ENCODE data around the gene PLCB3. TPM values are rescaled to one million over a fixed set of nuclear protein-coding genes. Genes with fewer than 3 reads are reported as not detected.

PLCB3 gene
- total RNA-seq, 1 experiment from 2014 or later, result 69.0 TPM

- TF ChIP-seq EZH2phosphoT487 (IDR thresholded peaks at IDR 0.05; ENCODE audit: borderline replicate concordance, low read length) (no peak), EZH2 (IDR thresholded peaks at IDR 0.05; ENCODE audit: low read length, unreplicated experiment) (no peak)
- TF ChIP-seq, protein P1, sequence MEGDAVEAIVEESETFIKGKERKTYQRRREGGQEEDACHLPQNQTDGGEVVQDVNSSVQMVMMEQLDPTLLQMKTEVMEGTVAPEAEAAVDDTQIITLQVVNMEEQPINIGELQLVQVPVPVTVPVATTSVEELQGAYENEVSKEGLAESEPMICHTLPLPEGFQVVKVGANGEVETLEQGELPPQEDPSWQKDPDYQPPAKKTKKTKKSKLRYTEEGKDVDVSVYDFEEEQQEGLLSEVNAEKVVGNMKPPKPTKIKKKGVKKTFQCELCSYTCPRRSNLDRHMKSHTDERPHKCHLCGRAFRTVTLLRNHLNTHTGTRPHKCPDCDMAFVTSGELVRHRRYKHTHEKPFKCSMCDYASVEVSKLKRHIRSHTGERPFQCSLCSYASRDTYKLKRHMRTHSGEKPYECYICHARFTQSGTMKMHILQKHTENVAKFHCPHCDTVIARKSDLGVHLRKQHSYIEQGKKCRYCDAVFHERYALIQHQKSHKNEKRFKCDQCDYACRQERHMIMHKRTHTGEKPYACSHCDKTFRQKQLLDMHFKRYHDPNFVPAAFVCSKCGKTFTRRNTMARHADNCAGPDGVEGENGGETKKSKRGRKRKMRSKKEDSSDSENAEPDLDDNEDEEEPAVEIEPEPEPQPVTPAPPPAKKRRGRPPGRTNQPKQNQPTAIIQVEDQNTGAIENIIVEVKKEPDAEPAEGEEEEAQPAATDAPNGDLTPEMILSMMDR (conservative IDR thresholded peaks at IDR 0.05; ENCODE audit: low read depth, low read length), result no peak
- intact Hi-C loops (cut with micrococcal nuclease), result no loop called here
- POLR2A ChIA-PET (ENCODE audit: unreplicated experiment), result no interaction called here
- no peak for DNase-seq
- no peaks in the 10 kb centered on the region for H3K9me2 ChIP-seq (replicated peaks; ENCODE audit: low read length)
- peaks cover 48% of the 10 kb centered on the region for H3K36me3 ChIP-seq (ENCODE audit: low read depth, low read length)
- H3K4me2 ChIP-seq (ENCODE audit: low read length), result no peak within 1 kb of the TSS
- peaks cover 7% of the 10 kb centered on the region; the same call in 1 of the 2 replicates for H4K20me1 ChIP-seq (ENCODE audit: low read length)
- no peak within 1 kb of the TSS for H3K27ac ChIP-seq (ENCODE audit: low read length)
- H3K4me3 ChIP-seq (ENCODE audit: low read length), result no peak within 1 kb of the TSS
- H3K4me1 ChIP-seq (ENCODE audit: insufficient read depth, low read length), result 0 out of 2 replicates have a peak, but pooled peaks cover 3% of the 10 kb centered on the region
- no peak within 1 kb of the TSS for H2AFZ ChIP-seq (ENCODE audit: low read length)
- H3K9ac ChIP-seq (ENCODE audit: low read length), result no peak within 1 kb of the TSS
- CTCF ChIA-PET, result interaction anchor here (0.7 kb wide), 1 partner anchor 45 kb away, joined by 7 read pairs; no protein-coding TSS in a partner anchor
- peaks cover 4% of the 10 kb centered on the region for H3F3A ChIP-seq (ENCODE audit: low read length, unreplicated experiment)
- H3K79me2 ChIP-seq (ENCODE audit: low read length), result no peaks in the 10 kb centered on the region
- BruUV-seq (replicated peaks), result no TSS peak
- no peaks in the 10 kb centered on the region for H3K9me3 ChIP-seq (ENCODE audit: low read length)
- no peak for ATAC-seq
- no peaks in the 10 kb centered on the region for H3K27me3 ChIP-seq (ENCODE audit: low read length)
Measured at GRCh38 chr11:64206457-64207255, 44.7 kb upstream of the PLCB3 start, which contains the start of gene FERMT3. TSS of gene FERMT3 (plus strand) at chr11:64206721. CDS start at chr11:64207365, 644 bp downstream.

DNA sequence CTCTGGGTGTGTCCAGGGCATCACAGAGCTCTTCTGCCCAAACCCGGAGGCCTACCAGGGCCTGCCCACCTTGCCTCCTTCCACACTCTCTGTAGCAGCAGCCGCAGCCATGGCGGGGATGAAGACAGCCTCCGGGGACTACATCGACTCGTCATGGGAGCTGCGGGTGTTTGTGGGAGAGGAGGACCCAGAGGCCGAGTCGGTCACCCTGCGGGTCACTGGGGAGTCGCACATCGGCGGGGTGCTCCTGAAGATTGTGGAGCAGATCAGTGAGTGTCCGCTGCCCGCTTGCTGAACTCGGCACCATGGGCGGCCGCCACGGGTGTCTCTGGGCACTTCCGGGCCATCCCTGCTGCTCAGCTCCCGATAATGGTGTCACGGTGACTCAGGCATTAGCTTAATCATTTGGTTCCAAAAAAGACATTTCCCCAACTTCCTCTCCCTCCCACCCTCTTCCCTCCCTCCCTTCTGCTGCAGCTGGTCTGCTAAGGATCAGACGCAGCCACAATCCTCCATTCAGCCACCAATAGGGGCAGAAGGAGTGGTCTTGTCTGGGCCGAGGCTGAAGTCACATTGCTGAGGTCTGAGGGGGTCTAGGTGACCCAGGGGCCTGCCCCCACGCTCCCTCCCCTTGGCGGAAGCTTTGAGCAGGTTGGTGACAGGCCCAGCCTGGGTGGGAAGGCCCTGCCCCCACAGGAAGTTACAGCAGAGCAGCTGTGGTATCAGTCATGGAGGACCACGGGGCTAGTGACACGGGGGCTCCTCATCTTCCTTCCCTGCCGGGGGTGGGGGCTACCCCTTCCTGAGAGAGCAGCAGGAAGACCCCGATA is 43.9 kb upstream of the PLCB3 start:
- POLR2A ChIA-PET (ENCODE audit: unreplicated experiment), result no interaction called here
- intact Hi-C loops (cut with micrococcal nuclease), result no loop called here
- TF ChIP-seq, protein P1 (conservative IDR thresholded peaks at IDR 0.05; ENCODE audit: low read depth, low read length), result no peak
- no peaks in the 10 kb centered on the region for H3K9me3 ChIP-seq (ENCODE audit: low read length)
- peaks cover 7% of the 10 kb centered on the region; the same call in 1 of the 2 replicates for H4K20me1 ChIP-seq (ENCODE audit: low read length)
- H3F3A ChIP-seq (ENCODE audit: low read length, unreplicated experiment), result peaks cover 3% of the 10 kb centered on the region
- no peaks in the 10 kb centered on the region for H3K9me2 ChIP-seq (replicated peaks; ENCODE audit: low read length)
- peaks cover 42% of the 10 kb centered on the region for H3K36me3 ChIP-seq (ENCODE audit: low read depth, low read length)
- CTCF ChIA-PET, result no interaction called here
- H3K9ac ChIP-seq (ENCODE audit: low read length), result no peak overlapping the region
- BruUV-seq (replicated peaks), result no TSS peak
- peak; percentile 38 for ATAC-seq
- H3K79me2 ChIP-seq (ENCODE audit: low read length), result no peaks in the 10 kb centered on the region
- 0 out of 2 replicates have a peak, but pooled peaks cover 3% of the 10 kb centered on the region for H3K4me1 ChIP-seq (ENCODE audit: insufficient read depth, low read length)
- no peak overlapping the region for H3K4me2 ChIP-seq (ENCODE audit: low read length)
- H2AFZ ChIP-seq (ENCODE audit: low read length), result no peak overlapping the region
- no peak overlapping the region for H3K27ac ChIP-seq (ENCODE audit: low read length)
- no peaks in the 10 kb centered on the region for H3K27me3 ChIP-seq (ENCODE audit: low read length)
- no peak overlapping the region for H3K4me3 ChIP-seq (ENCODE audit: low read length)
- peak; percentile 22 for DNase-seq
